PFSK-1 (cell line): ENCODE results near the gene STRADB.

ENCODE experiments used
- FOXP2 ChIP-seq: optimal IDR thresholded peaks from 2 replicates; pipeline ENCODE3; 2011; ENCODE audit warnings: borderline replicate concordance, control low read depth, inconsistent platforms; ENCODE audit not compliant: insufficient read depth; ENCODE audit errors: extremely low read length, extremely low read depth
- POLR2AphosphoS5 ChIP-seq: IDR thresholded peaks from 2 replicates; pipeline ENCODE4 v1.6.1; 2012; ENCODE audit warnings: low read depth, mild to moderate bottlenecking, control low read depth, low read length, moderate library complexity
- SIN3A ChIP-seq: IDR thresholded peaks from 2 replicates; pipeline ENCODE4 v1.6.1; 2012; ENCODE audit warnings: mild to moderate bottlenecking, low read length, moderate library complexity, borderline replicate concordance; ENCODE audit not compliant: insufficient read depth
- TAF1 ChIP-seq: IDR thresholded peaks from 2 replicates; pipeline ENCODE4 v1.6.1; 2012; ENCODE audit warnings: low read length, control low read depth, borderline replicate concordance; ENCODE audit not compliant: insufficient read depth
- TF ChIP-seq, protein P1 (sequence below), 2 experiments: IDR thresholded peaks; 2 replicates each; pipeline versions ENCODE4 v1.6.1 to v1.8.0; 2011 to 2012; ENCODE audit warnings: low read depth in 2 of 2, low read length in 2 of 2, control low read depth in 1 of 2, inconsistent platforms in 1 of 2, mild to moderate bottlenecking in 1 of 2, moderate library complexity in 1 of 2; ENCODE audit not compliant: insufficient read depth in 1 of 2

Gene STRADB

DNA sequence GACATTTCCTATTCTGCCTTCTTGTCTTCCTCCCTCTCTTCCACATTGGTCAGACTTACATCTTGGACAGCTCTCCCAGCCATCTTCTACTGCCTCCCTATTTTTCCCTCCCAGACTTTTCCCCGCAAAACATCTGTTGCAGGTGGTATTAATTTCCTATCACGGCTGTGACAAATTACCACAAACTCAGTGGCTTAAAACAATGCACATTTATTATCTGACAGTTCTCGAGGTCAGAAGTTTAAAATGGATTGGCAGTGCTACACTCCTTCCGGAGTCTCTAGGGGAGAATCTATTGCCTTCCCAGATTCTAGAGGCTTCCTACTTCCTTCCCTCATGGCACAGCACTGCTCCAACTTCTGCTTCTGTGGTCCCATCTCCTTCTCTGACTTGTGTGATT is 33.3 kb downstream of the STRADB start:
- TF ChIP-seq FOXP2 (no peak), TAF1 (no peak)

DNA sequence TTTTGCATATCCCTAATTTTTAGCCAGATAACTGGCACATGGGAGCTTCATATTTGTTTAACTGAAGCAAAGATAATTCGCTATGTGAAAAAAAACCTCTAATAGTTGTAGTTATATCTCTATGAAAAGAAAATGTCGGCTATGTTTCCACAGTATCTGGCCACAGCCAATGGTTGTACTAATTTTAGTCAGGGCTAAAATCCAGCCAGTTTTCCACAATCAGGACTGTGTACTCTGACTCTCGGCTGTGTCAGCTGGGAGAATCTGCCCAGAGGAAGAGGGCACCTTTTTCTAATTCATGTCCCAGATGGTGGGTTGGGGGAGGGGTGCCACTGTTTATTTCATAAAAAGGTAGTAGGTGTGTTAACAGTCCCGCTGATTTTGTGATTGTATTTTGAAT is 38.8 kb downstream of the STRADB start:
- no peak for TF ChIP-seq TAF1
- no peak for TF ChIP-seq SIN3A
- TF ChIP-seq POLR2AphosphoS5: no peak
- TF ChIP-seq, protein P1, sequence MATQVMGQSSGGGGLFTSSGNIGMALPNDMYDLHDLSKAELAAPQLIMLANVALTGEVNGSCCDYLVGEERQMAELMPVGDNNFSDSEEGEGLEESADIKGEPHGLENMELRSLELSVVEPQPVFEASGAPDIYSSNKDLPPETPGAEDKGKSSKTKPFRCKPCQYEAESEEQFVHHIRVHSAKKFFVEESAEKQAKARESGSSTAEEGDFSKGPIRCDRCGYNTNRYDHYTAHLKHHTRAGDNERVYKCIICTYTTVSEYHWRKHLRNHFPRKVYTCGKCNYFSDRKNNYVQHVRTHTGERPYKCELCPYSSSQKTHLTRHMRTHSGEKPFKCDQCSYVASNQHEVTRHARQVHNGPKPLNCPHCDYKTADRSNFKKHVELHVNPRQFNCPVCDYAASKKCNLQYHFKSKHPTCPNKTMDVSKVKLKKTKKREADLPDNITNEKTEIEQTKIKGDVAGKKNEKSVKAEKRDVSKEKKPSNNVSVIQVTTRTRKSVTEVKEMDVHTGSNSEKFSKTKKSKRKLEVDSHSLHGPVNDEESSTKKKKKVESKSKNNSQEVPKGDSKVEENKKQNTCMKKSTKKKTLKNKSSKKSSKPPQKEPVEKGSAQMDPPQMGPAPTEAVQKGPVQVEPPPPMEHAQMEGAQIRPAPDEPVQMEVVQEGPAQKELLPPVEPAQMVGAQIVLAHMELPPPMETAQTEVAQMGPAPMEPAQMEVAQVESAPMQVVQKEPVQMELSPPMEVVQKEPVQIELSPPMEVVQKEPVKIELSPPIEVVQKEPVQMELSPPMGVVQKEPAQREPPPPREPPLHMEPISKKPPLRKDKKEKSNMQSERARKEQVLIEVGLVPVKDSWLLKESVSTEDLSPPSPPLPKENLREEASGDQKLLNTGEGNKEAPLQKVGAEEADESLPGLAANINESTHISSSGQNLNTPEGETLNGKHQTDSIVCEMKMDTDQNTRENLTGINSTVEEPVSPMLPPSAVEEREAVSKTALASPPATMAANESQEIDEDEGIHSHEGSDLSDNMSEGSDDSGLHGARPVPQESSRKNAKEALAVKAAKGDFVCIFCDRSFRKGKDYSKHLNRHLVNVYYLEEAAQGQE (IDR thresholded peaks at IDR 0.05; ENCODE audit: insufficient read depth in 1 of 2, low read depth in 2 of 2, low read length in 2 of 2): no peak
- no peak for TF ChIP-seq FOXP2

DNA sequence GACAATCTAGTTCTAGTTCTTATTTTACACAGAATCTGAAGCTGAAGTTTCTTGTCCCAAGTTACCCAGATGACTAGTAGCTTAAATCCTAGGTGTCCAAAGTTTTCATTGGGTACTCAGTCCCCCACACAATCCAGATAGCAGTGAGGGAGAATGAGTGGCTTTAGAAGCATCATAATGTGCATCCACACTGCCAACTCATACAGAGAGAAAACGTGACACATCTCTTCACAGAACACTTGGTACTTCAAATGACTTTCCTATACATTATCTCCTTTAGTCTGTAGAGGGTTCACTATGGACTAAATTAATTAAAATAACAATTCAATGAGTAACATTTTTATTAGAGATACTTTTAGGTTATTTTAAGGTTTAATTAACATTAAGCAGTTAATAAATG is 45.2 kb downstream of the STRADB start:
- no peak for TF ChIP-seq SIN3A
- TF ChIP-seq TAF1: no peak
- TF ChIP-seq, protein P1 (IDR thresholded peaks at IDR 0.05; ENCODE audit: insufficient read depth in 1 of 2, low read depth in 2 of 2, low read length in 2 of 2): no peak
- no peak for TF ChIP-seq FOXP2
- TF ChIP-seq POLR2AphosphoS5: no peak

DNA sequence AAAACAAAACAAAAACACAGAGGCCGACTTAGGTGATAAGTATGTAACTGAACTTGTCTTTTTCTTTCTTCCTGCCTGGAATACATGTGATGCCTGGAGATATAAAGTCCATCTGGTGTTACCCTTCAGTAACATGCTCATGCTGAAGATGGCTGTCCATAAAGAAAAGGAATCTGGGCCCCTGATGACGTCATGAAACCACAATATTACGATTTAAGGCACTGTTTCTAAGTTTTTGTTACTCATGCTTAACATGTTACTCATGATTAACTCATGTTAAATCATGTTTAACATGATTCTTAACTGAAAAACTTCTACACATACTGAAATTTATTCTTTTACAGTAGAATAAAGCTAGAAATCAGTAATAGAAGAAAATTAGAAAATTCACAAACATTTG is 49.0 kb downstream of the STRADB start:
- no peak for TF ChIP-seq POLR2AphosphoS5
- TF ChIP-seq TAF1: no peak
- TF ChIP-seq, protein P1 (IDR thresholded peaks at IDR 0.05; ENCODE audit: insufficient read depth in 1 of 2, low read depth in 2 of 2, low read length in 2 of 2): no peak
- no peak for TF ChIP-seq FOXP2
- no peak for TF ChIP-seq SIN3A

DNA sequence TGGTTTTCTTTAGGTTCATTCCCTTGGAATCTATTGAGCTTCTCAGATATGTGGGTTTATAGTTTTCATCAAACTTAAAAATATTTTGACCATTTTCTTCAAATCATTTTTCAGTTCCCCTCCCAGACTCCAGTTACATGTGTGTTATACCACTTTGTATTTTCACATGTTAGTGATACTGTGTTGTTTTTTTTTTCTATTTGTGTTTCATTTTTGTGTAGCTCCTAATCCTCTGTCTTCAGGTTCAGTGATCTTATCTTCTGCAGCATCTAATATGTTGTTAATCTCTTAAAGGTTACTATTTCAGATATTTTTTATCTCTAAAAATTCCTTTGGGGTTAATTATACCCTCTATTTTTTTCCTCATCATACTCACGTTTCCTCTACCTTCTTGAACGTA is 51.2 kb downstream of the STRADB start:
- TF ChIP-seq, protein P1 (IDR thresholded peaks at IDR 0.05; ENCODE audit: insufficient read depth in 1 of 2, low read depth in 2 of 2, low read length in 2 of 2): no peak
- TF ChIP-seq FOXP2 (no peak), POLR2AphosphoS5 (no peak), TAF1 (no peak), SIN3A (no peak)
